ENCODE measurements around the gene TMA7. TPM values are rescaled to one million over a fixed set of nuclear protein-coding genes. Genes with fewer than 3 reads are reported as not detected.

The TMA7 gene
- total and polyA plus RNA-seq, 2 of the 13 experiments (the other 11 are each of a cell fraction or from before 2014, with no cell fraction given), result 100 to 486 TPM

GRCh38 chr3:48435774-48436476 is 4.1 kb upstream of the TMA7 start (continued):
- TF ChIP-seq, protein P1, sequence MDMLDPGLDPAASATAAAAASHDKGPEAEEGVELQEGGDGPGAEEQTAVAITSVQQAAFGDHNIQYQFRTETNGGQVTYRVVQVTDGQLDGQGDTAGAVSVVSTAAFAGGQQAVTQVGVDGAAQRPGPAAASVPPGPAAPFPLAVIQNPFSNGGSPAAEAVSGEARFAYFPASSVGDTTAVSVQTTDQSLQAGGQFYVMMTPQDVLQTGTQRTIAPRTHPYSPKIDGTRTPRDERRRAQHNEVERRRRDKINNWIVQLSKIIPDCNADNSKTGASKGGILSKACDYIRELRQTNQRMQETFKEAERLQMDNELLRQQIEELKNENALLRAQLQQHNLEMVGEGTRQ (IDR thresholded peaks at IDR 0.05; ENCODE audit: low read depth, low read length), result no peak
- TF ChIP-seq, protein P1 (CRISPR knock-in tag; IDR thresholded peaks at IDR 0.05; ENCODE audit: borderline replicate concordance), result no peak
- peak; percentile 61 for TF ChIP-seq ASH2L (IDR thresholded peaks at IDR 0.05; ENCODE audit: insufficient read length, low read depth, low read length)
- no peak for TF ChIP-seq SNAPC4 (CRISPR knock-in tag; IDR thresholded peaks at IDR 0.05)
- TF ChIP-seq SRF (IDR thresholded peaks at IDR 0.05; ENCODE audit: low read depth, low read length), result no peak
- peak; percentile 43; the same call in 1 of the 2 replicates for TF ChIP-seq GABPB1 (CRISPR knock-in tag; IDR thresholded peaks at IDR 0.05)
- TF ChIP-seq ZBTB1 (CRISPR knock-in tag; IDR thresholded peaks at IDR 0.05; ENCODE audit: borderline replicate concordance), result no peak
- no peak for TF ChIP-seq ZNF207 (IDR thresholded peaks at IDR 0.05; ENCODE audit: borderline replicate concordance)
- TF ChIP-seq ZNF850 (CRISPR knock-in tag; conservative IDR thresholded peaks at IDR 0.05), result no peak
- TF ChIP-seq THAP9 (CRISPR knock-in tag; IDR thresholded peaks at IDR 0.05; ENCODE audit: borderline replicate concordance), result no peak
- TF ChIP-seq GTF2F1 (IDR thresholded peaks at IDR 0.05; ENCODE audit: low read length), result no peak
- no peak; the same call in 1 of the 2 replicates for TF ChIP-seq ZNF782 (CRISPR knock-in tag; IDR thresholded peaks at IDR 0.05; ENCODE audit: borderline replicate concordance)
- TF ChIP-seq HDAC2 (CRISPR knock-in tag; IDR thresholded peaks at IDR 0.05), result peak; percentile 60; the same call in 1 of the 2 replicates
- TF ChIP-seq ELF3 (CRISPR knock-in tag; IDR thresholded peaks at IDR 0.05), result peak; percentile 63
- no peak for TF ChIP-seq REL (CRISPR knock-in tag; conservative IDR thresholded peaks at IDR 0.05)
- no peak for TF ChIP-seq ZNF326 (CRISPR knock-in tag; IDR thresholded peaks at IDR 0.05; ENCODE audit: borderline replicate concordance)
- peak; percentile 17; the same call in 1 of the 2 replicates for TF ChIP-seq FOXP4 (CRISPR knock-in tag; IDR thresholded peaks at IDR 0.05)
